Adipocyte (in vitro differentiated cells): Measurements from ENCODE around the gene FYB1.
"Not testable (repeated sequence)": the region's sequence is repeated elsewhere in the genome, so short reads cannot be mapped to it uniquely, and the experiment has no call there.

Experiments used
- DNase-seq: peaks from one replicate; pipeline ENCODE4 v3.0.0-alpha.2; 2015; ENCODE audit warnings: low read depth
- H3K27me3 ChIP-seq: replicated peaks from 2 replicates; pipeline ENCODE4 v1.7.0; 2013; ENCODE audit warnings: mild to moderate bottlenecking, low read length, moderate library complexity; ENCODE audit not compliant: control insufficient read depth, insufficient read depth
- H3K36me3 ChIP-seq: 2 replicates; pipeline ENCODE4 v1.7.0; 2013; ENCODE audit warnings: low read length, mild to moderate bottlenecking, moderate library complexity; ENCODE audit not compliant: control insufficient read depth, insufficient read depth, severe bottlenecking
- H3K4me1 ChIP-seq: 2 replicates; pipeline ENCODE4 v1.7.0; 2013; ENCODE audit warnings: mild to moderate bottlenecking, low read length, moderate library complexity; ENCODE audit not compliant: control insufficient read depth, insufficient read depth
- H3K4me3 ChIP-seq: 2 replicates; pipeline ENCODE4 v1.7.0; 2013; ENCODE audit warnings: mild to moderate bottlenecking, low read length, moderate library complexity
- H3K9ac ChIP-seq: 2 replicates; pipeline ENCODE4 v1.7.0; 2013; ENCODE audit warnings: mild to moderate bottlenecking, low read length, moderate library complexity
- H3K9me3 ChIP-seq: 2 replicates; pipeline ENCODE4 v1.7.0; 2013; ENCODE audit warnings: mild to moderate bottlenecking, low read length, moderate library complexity; ENCODE audit not compliant: control insufficient read depth

Gene FYB1

GRCh38 chr5:39249564-39250274, 30.4 kb upstream of the FYB1 start:
- Histone ChIP-seq H3K27me3 (no peaks in the 10 kb centered on the region), H3K4me3 (no peak overlapping the region), H3K4me1 (peaks cover 11% of the 10 kb centered on the region), H3K9ac (no peak overlapping the region), H3K9me3 (no peaks in the 10 kb centered on the region), H3K36me3 (no peaks in the 10 kb centered on the region)
- no peak for DNase-seq

- Histone ChIP-seq H3K9me3 (no peaks in the 10 kb centered on the region), H3K4me3 (no peak overlapping the region), H3K36me3 (no peaks in the 10 kb centered on the region), H3K27me3 (no peaks in the 10 kb centered on the region), H3K4me1 (peaks cover 11% of the 10 kb centered on the region), H3K9ac (no peak overlapping the region)
- no peak for DNase-seq
Observed at GRCh38 chr5:39249069-39249468, 29.7 kb upstream of the FYB1 start.

- Histone ChIP-seq H3K4me1 (no peaks in the 10 kb centered on the region), H3K9ac (no peak overlapping the region), H3K4me3 (no peak overlapping the region), H3K27me3 (no peaks in the 10 kb centered on the region), H3K9me3 (peaks cover 7% of the 10 kb centered on the region), H3K36me3 (no peaks in the 10 kb centered on the region)
- no peak for DNase-seq
Observed at GRCh38 chr5:39240750-39241149, 21.4 kb upstream of the FYB1 start.

GRCh38 chr5:39238366-39239105, 19.2 kb upstream of the FYB1 start:
- Histone ChIP-seq H3K4me3 (no peak overlapping the region), H3K36me3 (no peaks in the 10 kb centered on the region), H3K9me3 (peaks cover 7% of the 10 kb centered on the region), H3K27me3 (no peaks in the 10 kb centered on the region), H3K4me1 (no peaks in the 10 kb centered on the region), H3K9ac (no peak overlapping the region)
- no peak for DNase-seq

- H3K4me3 ChIP-seq: no peak overlapping the region
- peaks cover 7% of the 10 kb centered on the region for H3K9me3 ChIP-seq
- no peak for DNase-seq
- H3K36me3 ChIP-seq: no peaks in the 10 kb centered on the region
- H3K27me3 ChIP-seq: no peaks in the 10 kb centered on the region
- no peaks in the 10 kb centered on the region for H3K4me1 ChIP-seq
- H3K9ac ChIP-seq: no peak overlapping the region
Observed at GRCh38 chr5:39236718-39237117, 17.4 kb upstream of the FYB1 start.

- H3K36me3 ChIP-seq: no peaks in the 10 kb centered on the region
- H3K9me3 ChIP-seq: peaks cover 6% of the 10 kb centered on the region
- H3K4me3 ChIP-seq: no peak overlapping the region
- DNase-seq: no peak
- H3K27me3 ChIP-seq: no peaks in the 10 kb centered on the region
- H3K4me1 ChIP-seq: no peaks in the 10 kb centered on the region
- no peak overlapping the region for H3K9ac ChIP-seq
Observed at GRCh38 chr5:39235648-39236047, 16.3 kb upstream of the FYB1 start.

- H3K36me3 ChIP-seq, H3K4me1 ChIP-seq, H3K9me3 ChIP-seq, H3K4me3 ChIP-seq, H3K27me3 ChIP-seq, DNase-seq, H3K9ac ChIP-seq: not testable (repeated sequence)
Observed at GRCh38 chr5:39234494-39234893, 15.1 kb upstream of the FYB1 start.

- Histone ChIP-seq H3K4me1 (no peaks in the 10 kb centered on the region), H3K27me3 (no peaks in the 10 kb centered on the region), H3K9me3 (no peaks in the 10 kb centered on the region), H3K36me3 (no peaks in the 10 kb centered on the region), H3K4me3 (no peak overlapping the region), H3K9ac (no peak overlapping the region)
- no peak for DNase-seq
Observed at GRCh38 chr5:39233783-39234182, 14.4 kb upstream of the FYB1 start.

- no peaks in the 10 kb centered on the region for H3K9me3 ChIP-seq
- no peak overlapping the region for H3K9ac ChIP-seq
- H3K4me3 ChIP-seq: no peak overlapping the region
- DNase-seq: peak; percentile 28
- H3K27me3 ChIP-seq: no peaks in the 10 kb centered on the region
- H3K4me1 ChIP-seq: no peaks in the 10 kb centered on the region
- H3K36me3 ChIP-seq: no peaks in the 10 kb centered on the region
Observed at GRCh38 chr5:39231705-39232525, 12.6 kb upstream of the FYB1 start.

GRCh38 chr5:39228596-39228995, 9.2 kb upstream of the FYB1 start:
- Histone ChIP-seq H3K9ac (no peak overlapping the region), H3K27me3 (no peaks in the 10 kb centered on the region), H3K9me3 (no peaks in the 10 kb centered on the region), H3K4me1 (peaks cover 8% of the 10 kb centered on the region), H3K4me3 (no peak overlapping the region), H3K36me3 (no peaks in the 10 kb centered on the region)
- DNase-seq: no peak

GRCh38 chr5:39226558-39226957, 7.2 kb upstream of the FYB1 start:
- no peak for DNase-seq
- Histone ChIP-seq H3K4me3 (no peak overlapping the region), H3K27me3 (no peaks in the 10 kb centered on the region), H3K9ac (no peak overlapping the region), H3K36me3 (no peaks in the 10 kb centered on the region), H3K4me1 (peaks cover 8% of the 10 kb centered on the region), H3K9me3 (no peaks in the 10 kb centered on the region)
